C4-2B (cell line): ENCODE data around the gene CDK6.

Experiments used
- CTCF ChIP-seq: fragments of 450-650 bp; conservative IDR thresholded peaks from 2 replicates; pipeline ENCODE4 v1.5.1; 2017; ENCODE audit warnings: mild to moderate bottlenecking
- ZFX ChIP-seq: fragments of 450-650 bp; IDR thresholded peaks from 2 replicates; pipeline ENCODE4 v1.6.1; 2017

- TF ChIP-seq CTCF (no peak), ZFX (no peak)
Observed at GRCh38 chr7:92740134-92740533, 96.2 kb downstream of the CDK6 start.
